Ishikawa (cell line): ENCODE measurements around the gene PPP4R1.

Source experiments
- TF ChIP-seq, protein P1 (sequence below): IDR thresholded peaks from 2 replicates; pipeline ENCODE4 v1.6.1; 2012; ENCODE audit warnings: low read depth, mild to moderate bottlenecking
- TF ChIP-seq, protein P2 (sequence below): IDR thresholded peaks from 2 replicates; pipeline ENCODE4 v1.6.1; 2012

DNA sequence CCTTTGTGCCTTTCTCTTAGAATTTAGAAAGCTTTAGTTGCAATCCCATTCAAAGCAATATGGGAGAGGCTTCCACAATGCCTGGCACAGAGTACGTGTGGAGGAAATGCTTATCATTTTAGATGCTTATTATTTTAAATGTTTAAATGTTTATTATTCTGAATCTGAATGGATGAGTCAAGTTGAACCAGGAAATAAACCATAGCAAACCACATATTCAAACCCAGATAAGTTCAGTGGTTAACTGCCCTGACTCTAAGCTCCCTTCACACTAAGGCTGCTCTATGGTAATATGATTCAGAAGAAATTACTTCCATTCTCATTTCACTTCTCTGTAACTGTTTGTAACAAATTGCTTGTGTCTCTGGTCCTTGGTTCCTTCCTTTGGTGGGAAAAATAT, 5.2 kb upstream of the PPP4R1 start:
- TF ChIP-seq, protein P1, sequence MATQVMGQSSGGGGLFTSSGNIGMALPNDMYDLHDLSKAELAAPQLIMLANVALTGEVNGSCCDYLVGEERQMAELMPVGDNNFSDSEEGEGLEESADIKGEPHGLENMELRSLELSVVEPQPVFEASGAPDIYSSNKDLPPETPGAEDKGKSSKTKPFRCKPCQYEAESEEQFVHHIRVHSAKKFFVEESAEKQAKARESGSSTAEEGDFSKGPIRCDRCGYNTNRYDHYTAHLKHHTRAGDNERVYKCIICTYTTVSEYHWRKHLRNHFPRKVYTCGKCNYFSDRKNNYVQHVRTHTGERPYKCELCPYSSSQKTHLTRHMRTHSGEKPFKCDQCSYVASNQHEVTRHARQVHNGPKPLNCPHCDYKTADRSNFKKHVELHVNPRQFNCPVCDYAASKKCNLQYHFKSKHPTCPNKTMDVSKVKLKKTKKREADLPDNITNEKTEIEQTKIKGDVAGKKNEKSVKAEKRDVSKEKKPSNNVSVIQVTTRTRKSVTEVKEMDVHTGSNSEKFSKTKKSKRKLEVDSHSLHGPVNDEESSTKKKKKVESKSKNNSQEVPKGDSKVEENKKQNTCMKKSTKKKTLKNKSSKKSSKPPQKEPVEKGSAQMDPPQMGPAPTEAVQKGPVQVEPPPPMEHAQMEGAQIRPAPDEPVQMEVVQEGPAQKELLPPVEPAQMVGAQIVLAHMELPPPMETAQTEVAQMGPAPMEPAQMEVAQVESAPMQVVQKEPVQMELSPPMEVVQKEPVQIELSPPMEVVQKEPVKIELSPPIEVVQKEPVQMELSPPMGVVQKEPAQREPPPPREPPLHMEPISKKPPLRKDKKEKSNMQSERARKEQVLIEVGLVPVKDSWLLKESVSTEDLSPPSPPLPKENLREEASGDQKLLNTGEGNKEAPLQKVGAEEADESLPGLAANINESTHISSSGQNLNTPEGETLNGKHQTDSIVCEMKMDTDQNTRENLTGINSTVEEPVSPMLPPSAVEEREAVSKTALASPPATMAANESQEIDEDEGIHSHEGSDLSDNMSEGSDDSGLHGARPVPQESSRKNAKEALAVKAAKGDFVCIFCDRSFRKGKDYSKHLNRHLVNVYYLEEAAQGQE: no peak
- TF ChIP-seq, protein P2, sequence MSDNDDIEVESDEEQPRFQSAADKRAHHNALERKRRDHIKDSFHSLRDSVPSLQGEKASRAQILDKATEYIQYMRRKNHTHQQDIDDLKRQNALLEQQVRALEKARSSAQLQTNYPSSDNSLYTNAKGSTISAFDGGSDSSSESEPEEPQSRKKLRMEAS: no peak
